MM.1S (cell line): ENCODE results near the gene FBXL13.

Experiments used
- EZH2 ChIP-seq: fragments of 300-600 bp; sonication (generic); optimal IDR thresholded peaks from 2 replicates; pipeline ENCODE3; 2017; ENCODE audit warnings: low read depth, mild to moderate bottlenecking, antibody characterized with exemption, low read length, mixed read lengths
- TF ChIP-seq, protein P1 (sequence below): fragments of 300-600 bp; sonication (generic); IDR thresholded peaks from 2 replicates; pipeline ENCODE4 v1.5.1; 2016; ENCODE audit warnings: antibody characterized with exemption, low read length, mixed read lengths

DNA sequence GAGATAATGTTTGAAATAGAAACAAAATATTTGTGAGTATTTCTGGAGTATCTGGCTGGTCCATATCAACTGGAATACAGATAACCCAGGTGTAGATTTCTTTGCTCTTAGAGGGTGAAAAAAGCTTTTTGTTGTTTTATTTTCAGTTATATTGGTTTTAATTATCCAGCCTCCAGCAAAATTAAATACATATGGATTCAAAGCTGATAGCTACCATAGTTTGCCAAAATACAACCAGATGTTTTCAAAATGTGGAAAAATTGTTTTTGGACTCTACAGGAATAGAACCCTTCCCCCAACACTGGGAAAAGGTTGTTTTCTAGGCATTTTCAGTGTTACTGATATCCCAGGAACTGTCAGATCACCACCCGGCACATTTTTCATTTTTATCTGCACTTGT, 131.7 kb downstream of the FBXL13 start:
- TF ChIP-seq, protein P1, sequence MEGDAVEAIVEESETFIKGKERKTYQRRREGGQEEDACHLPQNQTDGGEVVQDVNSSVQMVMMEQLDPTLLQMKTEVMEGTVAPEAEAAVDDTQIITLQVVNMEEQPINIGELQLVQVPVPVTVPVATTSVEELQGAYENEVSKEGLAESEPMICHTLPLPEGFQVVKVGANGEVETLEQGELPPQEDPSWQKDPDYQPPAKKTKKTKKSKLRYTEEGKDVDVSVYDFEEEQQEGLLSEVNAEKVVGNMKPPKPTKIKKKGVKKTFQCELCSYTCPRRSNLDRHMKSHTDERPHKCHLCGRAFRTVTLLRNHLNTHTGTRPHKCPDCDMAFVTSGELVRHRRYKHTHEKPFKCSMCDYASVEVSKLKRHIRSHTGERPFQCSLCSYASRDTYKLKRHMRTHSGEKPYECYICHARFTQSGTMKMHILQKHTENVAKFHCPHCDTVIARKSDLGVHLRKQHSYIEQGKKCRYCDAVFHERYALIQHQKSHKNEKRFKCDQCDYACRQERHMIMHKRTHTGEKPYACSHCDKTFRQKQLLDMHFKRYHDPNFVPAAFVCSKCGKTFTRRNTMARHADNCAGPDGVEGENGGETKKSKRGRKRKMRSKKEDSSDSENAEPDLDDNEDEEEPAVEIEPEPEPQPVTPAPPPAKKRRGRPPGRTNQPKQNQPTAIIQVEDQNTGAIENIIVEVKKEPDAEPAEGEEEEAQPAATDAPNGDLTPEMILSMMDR = no peak
- TF ChIP-seq EZH2 = no peak
